DOHH2 (cell line): Measurements from ENCODE around the gene STAP2.

Experiments
- EZH2phosphoT487 ChIP-seq: fragments of 200-600 bp; sonication (generic); IDR thresholded peaks from 2 replicates; pipeline ENCODE4 v1.6.1; 2017; ENCODE audit warnings: borderline replicate concordance, mild to moderate bottlenecking, antibody characterized with exemption, low read length, moderate library complexity, mixed read lengths
- TF ChIP-seq, protein P1 (sequence below): fragments of 200-600 bp; sonication (generic); IDR thresholded peaks from one replicate; pipeline ENCODE4 v1.5.1; 2014; ENCODE audit warnings: antibody characterized with exemption, mild to moderate bottlenecking, low read depth, low read length; ENCODE audit not compliant: poor library complexity, severe bottlenecking

DNA sequence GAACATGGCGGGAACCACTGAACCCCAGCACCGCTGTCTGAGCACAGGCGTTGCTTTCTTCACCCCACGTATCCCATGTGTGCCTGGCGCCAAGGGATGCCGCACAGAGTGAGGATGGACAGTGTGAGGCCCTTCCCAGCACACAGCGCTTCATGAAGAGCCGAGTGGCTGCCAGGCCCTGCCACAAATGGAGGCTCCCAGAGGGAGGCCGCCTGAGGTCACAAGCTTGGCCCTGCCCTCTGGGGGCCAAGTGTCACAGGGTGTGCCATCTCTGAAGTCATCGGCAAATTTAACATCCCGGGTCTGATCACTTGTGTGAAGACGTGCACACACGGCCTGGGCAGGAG lies 29.1 kb upstream of the STAP2 start:
- TF ChIP-seq, protein P1, sequence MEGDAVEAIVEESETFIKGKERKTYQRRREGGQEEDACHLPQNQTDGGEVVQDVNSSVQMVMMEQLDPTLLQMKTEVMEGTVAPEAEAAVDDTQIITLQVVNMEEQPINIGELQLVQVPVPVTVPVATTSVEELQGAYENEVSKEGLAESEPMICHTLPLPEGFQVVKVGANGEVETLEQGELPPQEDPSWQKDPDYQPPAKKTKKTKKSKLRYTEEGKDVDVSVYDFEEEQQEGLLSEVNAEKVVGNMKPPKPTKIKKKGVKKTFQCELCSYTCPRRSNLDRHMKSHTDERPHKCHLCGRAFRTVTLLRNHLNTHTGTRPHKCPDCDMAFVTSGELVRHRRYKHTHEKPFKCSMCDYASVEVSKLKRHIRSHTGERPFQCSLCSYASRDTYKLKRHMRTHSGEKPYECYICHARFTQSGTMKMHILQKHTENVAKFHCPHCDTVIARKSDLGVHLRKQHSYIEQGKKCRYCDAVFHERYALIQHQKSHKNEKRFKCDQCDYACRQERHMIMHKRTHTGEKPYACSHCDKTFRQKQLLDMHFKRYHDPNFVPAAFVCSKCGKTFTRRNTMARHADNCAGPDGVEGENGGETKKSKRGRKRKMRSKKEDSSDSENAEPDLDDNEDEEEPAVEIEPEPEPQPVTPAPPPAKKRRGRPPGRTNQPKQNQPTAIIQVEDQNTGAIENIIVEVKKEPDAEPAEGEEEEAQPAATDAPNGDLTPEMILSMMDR, result no peak
- TF ChIP-seq EZH2phosphoT487, result no peak
